ENCODE data around the gene SMYD2.

Gene SMYD2

GRCh38 chr1:214296860-214297745 lies 16.1 kb downstream of the SMYD2 start:
- DNase-seq, result no peak
- in situ Hi-C loops (cut with MboI; ENCODE audit: low pct_unique_long_range_greater_than_20kb, low sequenced_read_pairs), result no loop called here

GRCh38 chr1:214300149-214300780 lies 19.3 kb downstream of the SMYD2 start:
- in situ Hi-C loops (cut with MboI; ENCODE audit: low pct_unique_long_range_greater_than_20kb, low sequenced_read_pairs), result no loop called here

GRCh38 chr1:214301526-214301925 lies 20.6 kb downstream of the SMYD2 start:
- no peak for DNase-seq
- in situ Hi-C loops (cut with MboI; ENCODE audit: low pct_unique_long_range_greater_than_20kb, low sequenced_read_pairs), result no loop called here

More at GRCh38 chr1:214300149-214300780, 19.3 kb downstream of the SMYD2 start:
- DNase-seq, result no peak

- DNase-seq, result no peak
- in situ Hi-C loops (cut with MboI; ENCODE audit: low pct_unique_long_range_greater_than_20kb, low sequenced_read_pairs), result no loop called here
Observed at GRCh38 chr1:214303141-214303930, 22.4 kb downstream of the SMYD2 start.

- DNase-seq, result no peak
- in situ Hi-C loops (cut with MboI; ENCODE audit: low pct_unique_long_range_greater_than_20kb, low sequenced_read_pairs), result no loop called here
Observed at GRCh38 chr1:214305164-214305751, 24.3 kb downstream of the SMYD2 start.

- DNase-seq, result no peak
- in situ Hi-C loops (cut with MboI; ENCODE audit: low pct_unique_long_range_greater_than_20kb, low sequenced_read_pairs), result no loop called here
Observed at GRCh38 chr1:214306269-214306668, 25.3 kb downstream of the SMYD2 start.

- in situ Hi-C loops (cut with MboI; ENCODE audit: low pct_unique_long_range_greater_than_20kb, low sequenced_read_pairs), result no loop called here
- DNase-seq, result no peak
Observed at GRCh38 chr1:214310010-214310409, 29.1 kb downstream of the SMYD2 start.

- in situ Hi-C loops (cut with MboI; ENCODE audit: low pct_unique_long_range_greater_than_20kb, low sequenced_read_pairs), result no loop called here
- DNase-seq, result no peak
Observed at GRCh38 chr1:214310777-214311690, 30.1 kb downstream of the SMYD2 start.

- in situ Hi-C loops (cut with MboI; ENCODE audit: low pct_unique_long_range_greater_than_20kb, low sequenced_read_pairs), result no loop called here
- DNase-seq, result no peak
Observed at GRCh38 chr1:214312530-214313051, 31.6 kb downstream of the SMYD2 start.

- in situ Hi-C loops (cut with MboI; ENCODE audit: low pct_unique_long_range_greater_than_20kb, low sequenced_read_pairs), result no loop called here
- DNase-seq, result no peak
Observed at GRCh38 chr1:214314178-214314843, 33.4 kb downstream of the SMYD2 start.

- in situ Hi-C loops (cut with MboI; ENCODE audit: low pct_unique_long_range_greater_than_20kb, low sequenced_read_pairs), result no loop called here
- DNase-seq, result no peak
Observed at GRCh38 chr1:214316593-214316992, 35.6 kb downstream of the SMYD2 start.

- in situ Hi-C loops (cut with MboI; ENCODE audit: low pct_unique_long_range_greater_than_20kb, low sequenced_read_pairs), result no loop called here
- DNase-seq, result no peak
Observed at GRCh38 chr1:214317300-214317699, 36.3 kb downstream of the SMYD2 start.

GRCh38 chr1:214317734-214318133 lies 36.8 kb downstream of the SMYD2 start:
- no peak for DNase-seq
- in situ Hi-C loops (cut with MboI; ENCODE audit: low pct_unique_long_range_greater_than_20kb, low sequenced_read_pairs), result no loop called here

- in situ Hi-C loops (cut with MboI; ENCODE audit: low pct_unique_long_range_greater_than_20kb, low sequenced_read_pairs), result no loop called here
- no peak for DNase-seq
Observed at GRCh38 chr1:214318356-214318755, 37.4 kb downstream of the SMYD2 start.

- in situ Hi-C loops (cut with MboI; ENCODE audit: low pct_unique_long_range_greater_than_20kb, low sequenced_read_pairs), result no loop called here
- DNase-seq, result no peak
Observed at GRCh38 chr1:214318956-214319736, 38.2 kb downstream of the SMYD2 start.

- in situ Hi-C loops (cut with MboI; ENCODE audit: low pct_unique_long_range_greater_than_20kb, low sequenced_read_pairs), result no loop called here
- DNase-seq, result no peak
Observed at GRCh38 chr1:214319938-214320337, 39.0 kb downstream of the SMYD2 start.
